ENCODE results near the gene CST5. TPM values are rescaled to one million over a fixed set of nuclear protein-coding genes. Genes with fewer than 3 reads are reported as not detected.

Gene CST5, protein sequence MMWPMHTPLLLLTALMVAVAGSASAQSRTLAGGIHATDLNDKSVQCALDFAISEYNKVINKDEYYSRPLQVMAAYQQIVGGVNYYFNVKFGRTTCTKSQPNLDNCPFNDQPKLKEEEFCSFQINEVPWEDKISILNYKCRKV
- not detected in 2 replicates for total RNA-seq (2013; cell fraction: nucleolus; rRNA removed)
- not detected in 2 replicates for total RNA-seq (2014; rRNA removed)
- total RNA-seq (2014; rRNA removed; fragmentation: Illumina TruSeq; extraction: Trizol) = not detected in 2 replicates
- total RNA-seq (2021) = not detected in 2 replicates
- not detected for polyA plus RNA-seq (2011; ENCODE audit: low read depth)
- polyA plus RNA-seq (2011; rRNA removed) = not detected in 2 replicates
- polyA plus RNA-seq (2011; cell fraction: cytosol; rRNA removed) = not detected in 2 replicates
- polyA plus RNA-seq (2011; cell fraction: nucleus; rRNA removed) = not detected in 2 replicates
- not detected in 2 replicates for polyA plus RNA-seq (2012)
- not detected in 2 replicates for polyA plus RNA-seq (2014; fragmentation: Illumina TruSeq; extraction: Trizol)
- not detected for polyA plus RNA-seq (2014; fragmentation: Nextera tagmentation; extraction: Ambion mirVana)
- not detected in 2 replicates for polyA plus RNA-seq (2014; rRNA removed)
- polyA plus RNA-seq (2016; fragmentation: Nextera tagmentation; extraction: Ambion mirVana) = not detected
- not detected in 2 replicates for polyA minus RNA-seq (2011; rRNA and poly(A)+ RNA removed)
- not detected in 2 replicates for polyA minus RNA-seq (2011; cell fraction: cytosol; rRNA and poly(A)+ RNA removed)
- polyA minus RNA-seq (2011; cell fraction: nucleus; rRNA and poly(A)+ RNA removed) = not detected in 2 replicates
- not detected for Bru-seq, nascent RNA
- BruChase-seq, experiment 1, labeled RNA remaining after a 6-hour chase = not detected
- BruChase-seq, experiment 2, labeled RNA remaining after a 2-hour chase = not detected
- long read RNA-seq, experiment 1 = 0 reads
- long read RNA-seq, experiment 2 = 0 reads

DNA sequence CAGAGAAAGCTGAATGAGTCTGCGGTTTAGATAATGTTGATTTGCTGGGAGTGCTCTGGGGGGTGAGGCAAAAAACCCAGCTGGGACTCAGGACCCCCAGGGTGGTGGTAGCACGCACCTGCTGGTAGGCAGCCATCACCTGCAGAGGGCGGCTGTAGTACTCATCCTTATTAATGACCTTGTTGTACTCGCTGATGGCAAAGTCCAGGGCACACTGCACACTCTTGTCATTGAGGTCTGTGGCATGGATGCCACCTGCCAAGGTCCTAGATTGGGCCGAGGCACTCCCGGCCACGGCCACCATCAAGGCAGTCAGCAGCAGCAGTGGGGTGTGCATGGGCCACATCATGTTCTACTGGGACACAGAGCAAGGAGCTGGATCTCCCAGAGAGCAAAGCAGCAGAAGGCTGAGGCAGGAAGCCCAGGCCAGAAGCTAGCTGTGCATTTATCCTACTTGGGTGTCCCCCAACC lies at the start of gene CST5:
Gene CST5, minus strand, starts transcription at position 421 of the 471 bp plus-strand sequence. Its CDS starts 72 bp downstream, at position 349.
- no TSS peak for BruUV-seq (replicated peaks)
- H3K9me3 ChIP-seq (replicated peaks; ENCODE audit: control insufficient read depth, insufficient read depth, low read length) = no peaks in the 10 kb centered on the region
- in situ Hi-C loops (cut with MboI) (no loop called here), intact Hi-C loops (cut with micrococcal nuclease; ENCODE audit: unreplicated experiment) (no loop called here)
- H3K79me2 ChIP-seq (ENCODE audit: control insufficient read depth, insufficient read depth, low read length) = no peaks in the 10 kb centered on the region
- H3K4me1 ChIP-seq (ENCODE audit: control insufficient read depth, insufficient read depth, low read length) = no peaks in the 10 kb centered on the region
- RAD21 ChIA-PET (ENCODE audit: unreplicated experiment) = no interaction called here
- no peak within 1 kb of the TSS for H2AFZ ChIP-seq (ENCODE audit: control insufficient read depth, low read depth, low read length)
- 9% methylated on average over 7 of the region's 7 CpGs for WGBS (ENCODE audit: insufficient coverage, insufficient replicate concordance, low lambda C conversion rate, missing lambda C conversion rate)
- no peak for ATAC-seq
- H3K4me2 ChIP-seq (ENCODE audit: control insufficient read depth, insufficient read depth) = no peak within 1 kb of the TSS
- H3K4me3 ChIP-seq = no peak within 1 kb of the TSS
- SMC1A ChIA-PET (ENCODE audit: uncharacterized antibody, unreplicated experiment) = no interaction called here
- no peaks in the 10 kb centered on the region for H4K20me1 ChIP-seq (ENCODE audit: control insufficient read depth, insufficient read depth)
- H3K27ac ChIP-seq (ENCODE audit: control insufficient read depth, insufficient read depth) = no peak within 1 kb of the TSS
- POLR2A ChIA-PET = no interaction called here
- FAIRE-seq = no peak
- no peak for DNase-seq (ENCODE audit: low read depth, low spot score)
- peaks cover 2 to 3% of the 10 kb centered on the region in 2 experiments; a peak in 2 of 4 replicates for H3K27me3 ChIP-seq (replicated peaks in 1 of 2; ENCODE audit: control insufficient read depth in 2 of 2, insufficient read depth in 2 of 2, low read length in 1 of 2)
- CTCF ChIA-PET = no interaction called here
- no peak within 1 kb of the TSS for H3K9ac ChIP-seq (ENCODE audit: control insufficient read depth, insufficient read depth, low read length)
- H3K36me3 ChIP-seq (ENCODE audit: control insufficient read depth in 2 of 2, insufficient read depth in 2 of 2, low read length in 1 of 2) = no peaks in the 10 kb centered on the region
- TF ChIP-seq ZNF207 (IDR thresholded peaks at IDR 0.05; ENCODE audit: borderline replicate concordance) (no peak), JUNB (IDR thresholded peaks at IDR 0.05) (no peak), CHD2 (IDR thresholded peaks at IDR 0.05; ENCODE audit: borderline replicate concordance, low read depth, low read length) (no peak), NR2C2 (IDR thresholded peaks at IDR 0.05; ENCODE audit: borderline replicate concordance, control insufficient read depth, insufficient read length, low read depth) (no peak), NFYB (IDR thresholded peaks at IDR 0.05; ENCODE audit: insufficient read depth, low read depth, low read length) (no peak), BRCA1 (IDR thresholded peaks at IDR 0.05; ENCODE audit: low read depth, low read length) (no peak), FOXM1 (IDR thresholded peaks at IDR 0.05; ENCODE audit: low read depth, low read length) (no peak)
- TF ChIP-seq, protein P1, sequence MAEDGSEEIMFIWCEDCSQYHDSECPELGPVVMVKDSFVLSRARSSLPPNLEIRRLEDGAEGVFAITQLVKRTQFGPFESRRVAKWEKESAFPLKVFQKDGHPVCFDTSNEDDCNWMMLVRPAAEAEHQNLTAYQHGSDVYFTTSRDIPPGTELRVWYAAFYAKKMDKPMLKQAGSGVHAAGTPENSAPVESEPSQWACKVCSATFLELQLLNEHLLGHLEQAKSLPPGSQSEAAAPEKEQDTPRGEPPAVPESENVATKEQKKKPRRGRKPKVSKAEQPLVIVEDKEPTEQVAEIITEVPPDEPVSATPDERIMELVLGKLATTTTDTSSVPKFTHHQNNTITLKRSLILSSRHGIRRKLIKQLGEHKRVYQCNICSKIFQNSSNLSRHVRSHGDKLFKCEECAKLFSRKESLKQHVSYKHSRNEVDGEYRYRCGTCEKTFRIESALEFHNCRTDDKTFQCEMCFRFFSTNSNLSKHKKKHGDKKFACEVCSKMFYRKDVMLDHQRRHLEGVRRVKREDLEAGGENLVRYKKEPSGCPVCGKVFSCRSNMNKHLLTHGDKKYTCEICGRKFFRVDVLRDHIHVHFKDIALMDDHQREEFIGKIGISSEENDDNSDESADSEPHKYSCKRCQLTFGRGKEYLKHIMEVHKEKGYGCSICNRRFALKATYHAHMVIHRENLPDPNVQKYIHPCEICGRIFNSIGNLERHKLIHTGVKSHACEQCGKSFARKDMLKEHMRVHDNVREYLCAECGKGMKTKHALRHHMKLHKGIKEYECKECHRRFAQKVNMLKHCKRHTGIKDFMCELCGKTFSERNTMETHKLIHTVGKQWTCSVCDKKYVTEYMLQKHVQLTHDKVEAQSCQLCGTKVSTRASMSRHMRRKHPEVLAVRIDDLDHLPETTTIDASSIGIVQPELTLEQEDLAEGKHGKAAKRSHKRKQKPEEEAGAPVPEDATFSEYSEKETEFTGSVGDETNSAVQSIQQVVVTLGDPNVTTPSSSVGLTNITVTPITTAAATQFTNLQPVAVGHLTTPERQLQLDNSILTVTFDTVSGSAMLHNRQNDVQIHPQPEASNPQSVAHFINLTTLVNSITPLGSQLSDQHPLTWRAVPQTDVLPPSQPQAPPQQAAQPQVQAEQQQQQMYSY (CRISPR knock-in tag; IDR thresholded peaks at IDR 0.05) = no peak
- TF ChIP-seq, protein P2, sequence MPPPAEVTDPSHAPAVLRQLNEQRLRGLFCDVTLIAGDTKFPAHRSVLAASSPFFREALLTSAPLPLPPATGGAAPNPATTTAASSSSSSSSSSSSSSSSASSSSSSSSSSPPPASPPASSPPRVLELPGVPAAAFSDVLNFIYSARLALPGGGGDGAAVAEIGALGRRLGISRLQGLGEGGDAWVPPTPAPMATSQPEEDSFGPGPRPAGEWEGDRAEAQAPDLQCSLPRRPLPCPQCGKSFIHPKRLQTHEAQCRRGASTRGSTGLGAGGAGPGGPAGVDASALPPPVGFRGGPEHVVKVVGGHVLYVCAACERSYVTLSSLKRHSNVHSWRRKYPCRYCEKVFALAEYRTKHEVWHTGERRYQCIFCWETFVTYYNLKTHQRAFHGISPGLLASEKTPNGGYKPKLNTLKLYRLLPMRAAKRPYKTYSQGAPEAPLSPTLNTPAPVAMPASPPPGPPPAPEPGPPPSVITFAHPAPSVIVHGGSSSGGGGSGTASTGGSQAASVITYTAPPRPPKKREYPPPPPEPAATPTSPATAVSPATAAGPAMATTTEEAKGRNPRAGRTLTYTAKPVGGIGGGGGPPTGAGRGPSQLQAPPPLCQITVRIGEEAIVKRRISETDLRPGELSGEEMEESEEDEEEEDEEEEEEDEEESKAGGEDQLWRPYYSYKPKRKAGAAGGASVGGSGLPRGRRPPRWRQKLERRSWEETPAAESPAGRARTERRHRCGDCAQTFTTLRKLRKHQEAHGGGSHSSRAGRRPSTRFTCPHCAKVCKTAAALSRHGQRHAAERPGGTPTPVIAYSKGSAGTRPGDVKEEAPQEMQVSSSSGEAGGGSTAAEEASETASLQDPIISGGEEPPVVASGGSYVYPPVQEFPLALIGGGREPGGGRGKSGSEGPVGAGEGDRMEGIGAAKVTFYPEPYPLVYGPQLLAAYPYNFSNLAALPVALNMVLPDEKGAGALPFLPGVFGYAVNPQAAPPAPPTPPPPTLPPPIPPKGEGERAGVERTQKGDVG (CRISPR knock-in tag; IDR thresholded peaks at IDR 0.05) = no peak
- TF ChIP-seq, protein P3, sequence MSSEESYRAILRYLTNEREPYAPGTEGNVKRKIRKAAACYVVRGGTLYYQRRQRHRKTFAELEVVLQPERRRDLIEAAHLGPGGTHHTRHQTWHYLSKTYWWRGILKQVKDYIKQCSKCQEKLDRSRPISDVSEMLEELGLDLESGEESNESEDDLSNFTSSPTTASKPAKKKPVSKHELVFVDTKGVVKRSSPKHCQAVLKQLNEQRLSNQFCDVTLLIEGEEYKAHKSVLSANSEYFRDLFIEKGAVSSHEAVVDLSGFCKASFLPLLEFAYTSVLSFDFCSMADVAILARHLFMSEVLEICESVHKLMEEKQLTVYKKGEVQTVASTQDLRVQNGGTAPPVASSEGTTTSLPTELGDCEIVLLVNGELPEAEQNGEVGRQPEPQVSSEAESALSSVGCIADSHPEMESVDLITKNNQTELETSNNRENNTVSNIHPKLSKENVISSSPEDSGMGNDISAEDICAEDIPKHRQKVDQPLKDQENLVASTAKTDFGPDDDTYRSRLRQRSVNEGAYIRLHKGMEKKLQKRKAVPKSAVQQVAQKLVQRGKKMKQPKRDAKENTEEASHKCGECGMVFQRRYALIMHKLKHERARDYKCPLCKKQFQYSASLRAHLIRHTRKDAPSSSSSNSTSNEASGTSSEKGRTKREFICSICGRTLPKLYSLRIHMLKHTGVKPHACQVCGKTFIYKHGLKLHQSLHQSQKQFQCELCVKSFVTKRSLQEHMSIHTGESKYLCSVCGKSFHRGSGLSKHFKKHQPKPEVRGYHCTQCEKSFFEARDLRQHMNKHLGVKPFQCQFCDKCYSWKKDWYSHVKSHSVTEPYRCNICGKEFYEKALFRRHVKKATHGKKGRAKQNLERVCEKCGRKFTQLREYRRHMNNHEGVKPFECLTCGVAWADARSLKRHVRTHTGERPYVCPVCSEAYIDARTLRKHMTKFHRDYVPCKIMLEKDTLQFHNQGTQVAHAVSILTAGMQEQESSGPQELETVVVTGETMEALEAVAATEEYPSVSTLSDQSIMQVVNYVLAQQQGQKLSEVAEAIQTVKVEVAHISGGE (CRISPR knock-in tag; IDR thresholded peaks at IDR 0.05) = no peak
